Esophagus (tissue), 2 donors: ENCODE results near the gene MUC12. TPM values are rescaled to one million over a fixed set of nuclear protein-coding genes. Genes with fewer than 3 reads are reported as not detected.
"Not testable (repeated sequence)": the region's sequence is repeated elsewhere in the genome, so short reads cannot be mapped to it uniquely, and the experiment has no call there.

Source experiments
- H3K27ac ChIP-seq, 2 donors: one replicate each; pipeline ENCODE4 v1.5.1; 2013; ENCODE audit warnings: low read depth in 2 of 2, mild to moderate bottlenecking in 2 of 2, inconsistent platforms in 1 of 2, low read length in 1 of 2, moderate library complexity in 1 of 2
- H3K27me3 ChIP-seq, 2 donors: one replicate each; pipeline ENCODE4 v1.6.1; 2013; ENCODE audit warnings: low read length in 2 of 2, control low read depth in 1 of 2, mild to moderate bottlenecking in 1 of 2; ENCODE audit not compliant: insufficient read depth in 2 of 2, control insufficient read depth in 1 of 2
- H3K36me3 ChIP-seq, 2 donors: one replicate each; pipeline ENCODE4 v1.6.1; 2013; ENCODE audit warnings: low read length in 1 of 2; ENCODE audit not compliant: control insufficient read depth in 2 of 2, insufficient read depth in 2 of 2
- H3K4me1 ChIP-seq, 2 donors: one replicate each; pipeline ENCODE4 v1.6.1; 2013; ENCODE audit warnings: low read length in 1 of 2; ENCODE audit not compliant: control insufficient read depth in 2 of 2, insufficient read depth in 2 of 2
- H3K4me3 ChIP-seq, 2 donors: one replicate each; pipeline ENCODE4 v1.5.1; 2013; ENCODE audit warnings: low read length in 2 of 2, mild to moderate bottlenecking in 2 of 2, low read depth in 1 of 2, moderate library complexity in 1 of 2
- H3K9me3 ChIP-seq, 2 donors: one replicate each; pipeline ENCODE4 v1.6.1; 2013; ENCODE audit warnings: mild to moderate bottlenecking in 2 of 2, low read depth in 1 of 2, low read length in 1 of 2, moderate library complexity in 1 of 2; ENCODE audit not compliant: control insufficient read depth in 2 of 2, insufficient read depth in 1 of 2
- WGBS, 2 donors: extraction: QIAGEN DNeasy Blood & Tissue Kit; methylation state at CpG; one replicate each; pipeline ENCODE4 v1.1.7; 2013; 5-methylcytosine and 5-hydroxymethylcytosine counted together
- polyA plus RNA-seq, 2 donors: library from polyadenylated mRNA; stranded (reverse); fragments of 200-250 nt; gene quantifications; one replicate each; pipeline ENCODE4 v1.2.3, GENCODE V29; 2013
- donor health status: healthy with polysubstance abuse.
- donor health status: Bipolar disorder and iron deficiency.

Gene MUC12
- polyA plus RNA-seq, 2 donors = 0.13 to 0.28 TPM

DNA sequence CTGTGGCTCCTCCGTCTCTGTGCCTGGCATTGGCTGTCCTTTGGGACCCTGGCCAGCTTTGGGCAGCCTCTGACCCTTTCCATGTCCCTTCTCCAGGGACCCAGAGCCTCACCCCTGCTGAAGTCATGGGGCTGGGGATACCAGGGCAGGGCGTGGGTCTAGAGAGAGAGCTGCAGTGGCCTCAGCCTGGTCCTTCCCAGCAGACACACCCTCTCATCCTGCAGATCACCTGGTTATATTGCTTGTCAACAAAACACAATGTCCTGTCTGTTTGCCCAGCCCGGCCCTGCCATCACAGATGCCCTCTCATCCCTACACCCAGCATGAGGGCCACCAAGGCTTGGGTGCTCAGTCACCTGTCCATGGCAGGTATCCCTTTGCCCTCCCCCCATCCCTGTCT is 52.3 kb downstream of the MUC12 start:
- no peak overlapping the region for H3K4me3 ChIP-seq
- H3K27ac ChIP-seq = no peak overlapping the region

GRCh38 chr7:101023839-101024238 is 54.5 kb downstream of the MUC12 start:
- 71 to 80% methylated on average over 2 of the region's 2 CpGs for WGBS, 2 donors
- H3K36me3 ChIP-seq = no peaks in the 10 kb centered on the region
- H3K27ac ChIP-seq = no peak overlapping the region

More for the DNA sequence above, 52.3 kb downstream of the MUC12 start:
- Histone ChIP-seq H3K4me1 (peaks cover 0 to 3% of the 10 kb centered on the region in 2 donors), H3K9me3 (no peaks in the 10 kb centered on the region), H3K36me3 (no peaks in the 10 kb centered on the region), H3K27me3 (no peaks in the 10 kb centered on the region)
- WGBS, 2 donors = 49 to 63% methylated on average over 3 of the region's 3 CpGs

GRCh38 chr7:101031082-101031481 is 61.7 kb downstream of the MUC12 start:
- Histone ChIP-seq H3K27ac (no peak overlapping the region), H3K9me3 (no peaks in the 10 kb centered on the region), H3K27me3 (peaks cover 0 to 3% of the 10 kb centered on the region in 2 donors), H3K36me3 (no peaks in the 10 kb centered on the region), H3K4me3 (no peak overlapping the region), H3K4me1 (no peaks in the 10 kb centered on the region)
- WGBS, 2 donors = 12 to 22% methylated on average over 7 of the region's 7 CpGs

More at GRCh38 chr7:101023839-101024238, 54.5 kb downstream of the MUC12 start:
- Histone ChIP-seq H3K9me3 (no peaks in the 10 kb centered on the region), H3K27me3 (no peaks in the 10 kb centered on the region), H3K4me1 (no peaks in the 10 kb centered on the region), H3K4me3 (no peak overlapping the region)

GRCh38 chr7:101035941-101036340 is 66.6 kb downstream of the MUC12 start:
- WGBS, 2 donors = 71 to 77% methylated on average over 4 of the region's 4 CpGs
- H3K27me3 ChIP-seq = peaks cover 0 to 2% of the 10 kb centered on the region in 2 donors
- H3K4me1 ChIP-seq = no peaks in the 10 kb centered on the region
- H3K4me3 ChIP-seq = no peak overlapping the region
- no peak overlapping the region for H3K27ac ChIP-seq
- H3K9me3 ChIP-seq = peaks cover 0 to 3% of the 10 kb centered on the region in 2 donors
- H3K36me3 ChIP-seq = no peaks in the 10 kb centered on the region

GRCh38 chr7:101041283-101041682 is 71.9 kb downstream of the MUC12 start:
- H3K27me3 ChIP-seq = not testable (repeated sequence)

DNA sequence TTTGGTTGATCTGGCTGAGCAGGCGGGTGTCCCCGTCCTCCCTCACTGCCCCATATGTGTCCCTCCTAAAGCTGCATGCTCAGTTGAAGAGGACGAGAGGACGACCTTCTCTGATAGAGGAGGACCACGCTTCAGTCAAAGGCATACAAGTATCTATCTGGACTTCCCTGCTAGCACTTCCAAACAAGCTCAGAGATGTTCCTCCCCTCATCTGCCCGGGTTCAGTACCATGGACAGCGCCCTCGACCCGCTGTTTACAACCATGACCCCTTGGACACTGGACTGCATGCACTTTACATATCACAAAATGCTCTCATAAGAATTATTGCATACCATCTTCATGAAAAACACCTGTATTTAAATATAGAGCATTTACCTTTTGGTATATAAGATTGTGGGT is 89.0 kb downstream of the MUC12 start:
- no peak overlapping the region for H3K4me3 ChIP-seq
- H3K4me1 ChIP-seq = no peaks in the 10 kb centered on the region
- 18 to 26% methylated on average over 9 of the region's 9 CpGs for WGBS, 2 donors
- H3K36me3 ChIP-seq = no peaks in the 10 kb centered on the region
- H3K27ac ChIP-seq = no peak overlapping the region
- no peaks in the 10 kb centered on the region for H3K27me3 ChIP-seq
- no peaks in the 10 kb centered on the region for H3K9me3 ChIP-seq

More at GRCh38 chr7:101041283-101041682, 71.9 kb downstream of the MUC12 start:
- not testable (repeated sequence) for H3K4me3 ChIP-seq, H3K27ac ChIP-seq, H3K4me1 ChIP-seq, H3K36me3 ChIP-seq
- WGBS, 2 donors = 80 to 86% methylated on average over 6 of the region's 6 CpGs
- H3K9me3 ChIP-seq = peaks cover 4 to 12% of the 10 kb centered on the region in 2 donors

DNA sequence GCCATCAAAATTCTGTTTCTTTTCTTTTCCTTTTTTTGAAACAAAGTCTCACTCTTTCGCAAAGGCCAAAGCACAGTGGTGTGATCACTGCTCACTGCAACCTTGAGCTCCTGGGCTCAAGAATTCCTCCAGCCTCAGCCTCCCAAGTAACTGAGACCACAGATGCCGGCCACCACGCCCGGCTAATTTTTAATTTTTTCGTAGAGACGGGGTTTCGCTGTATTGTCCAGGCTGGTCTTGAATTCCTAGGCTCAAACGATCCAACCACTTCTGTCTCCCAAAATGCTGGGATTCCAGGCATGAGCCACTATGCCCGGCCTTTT is 90.2 kb downstream of the MUC12 start:
- no peak overlapping the region for H3K4me3 ChIP-seq
- 36 to 37% methylated on average over 9 of the region's 9 CpGs for WGBS, 2 donors
- no peaks in the 10 kb centered on the region for H3K9me3 ChIP-seq
- H3K27ac ChIP-seq = no peak overlapping the region
- no peaks in the 10 kb centered on the region for H3K27me3 ChIP-seq
- no peaks in the 10 kb centered on the region for H3K4me1 ChIP-seq
- no peaks in the 10 kb centered on the region for H3K36me3 ChIP-seq

DNA sequence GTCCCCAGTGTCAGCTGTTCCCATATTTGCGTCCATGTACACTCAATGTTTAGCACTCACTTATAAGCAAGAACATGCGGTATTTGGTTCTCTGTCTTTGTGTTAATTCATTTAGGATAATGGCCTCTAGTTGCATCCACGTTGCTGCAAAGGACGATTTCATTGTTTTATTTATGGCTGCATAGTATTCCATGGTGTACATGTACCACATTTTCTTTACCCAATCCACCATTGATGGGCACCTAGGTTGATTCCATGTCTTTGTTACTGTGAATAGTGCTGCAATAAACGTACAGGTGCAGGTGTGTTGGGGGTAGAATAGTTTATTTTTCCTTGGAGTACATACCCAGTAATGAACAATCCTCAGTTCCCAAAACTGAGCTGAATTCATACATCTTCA is 91.6 kb downstream of the MUC12 start:
- 74 to 75% methylated on average over 5 of the region's 5 CpGs for WGBS, 2 donors
- H3K27me3 ChIP-seq = no peaks in the 10 kb centered on the region

GRCh38 chr7:101064176-101064550 is 94.8 kb downstream of the MUC12 start:
- not testable (repeated sequence) for H3K27ac ChIP-seq, H3K4me1 ChIP-seq, H3K27me3 ChIP-seq, H3K36me3 ChIP-seq, H3K4me3 ChIP-seq, H3K9me3 ChIP-seq
- 70 to 71% methylated on average over 9 of the region's 9 CpGs for WGBS, 2 donors

More for the DNA sequence above, 91.6 kb downstream of the MUC12 start:
- H3K27ac ChIP-seq = no peak overlapping the region
- H3K4me1 ChIP-seq = no peaks in the 10 kb centered on the region
- H3K36me3 ChIP-seq = no peaks in the 10 kb centered on the region
- no peaks in the 10 kb centered on the region for H3K9me3 ChIP-seq
- no peak overlapping the region for H3K4me3 ChIP-seq

- not testable (repeated sequence) for H3K4me3 ChIP-seq, H3K36me3 ChIP-seq, H3K9me3 ChIP-seq, H3K27me3 ChIP-seq, H3K4me1 ChIP-seq, H3K27ac ChIP-seq
- WGBS, 2 donors = 68 to 76% methylated on average over 3 of the region's 3 CpGs
These were observed 95.8 kb downstream of the MUC12 start for GRCh38 chr7:101065162-101065561.
